LNCaP clone FGC (cell line): Measurements from ENCODE around the gene TAX1BP1.

Source experiments
- DNase-seq: peaks from one replicate; pipeline ENCODE4 v3.0.0-alpha.2; 2011; ENCODE audit warnings: low read depth
- H3K4me3 ChIP-seq: 2 replicates; pipeline ENCODE4 v1.5.1; 2011; ENCODE audit warnings: mild to moderate bottlenecking, low read depth, low read length, control low read depth
- TF ChIP-seq, protein P1 (sequence below): IDR thresholded peaks from 2 replicates; pipeline ENCODE4 v1.5.1; 2012; ENCODE audit warnings: mild to moderate bottlenecking; ENCODE audit not compliant: control insufficient read depth, insufficient read depth; ENCODE audit errors: extremely low read depth

TAX1BP1 gene

DNA sequence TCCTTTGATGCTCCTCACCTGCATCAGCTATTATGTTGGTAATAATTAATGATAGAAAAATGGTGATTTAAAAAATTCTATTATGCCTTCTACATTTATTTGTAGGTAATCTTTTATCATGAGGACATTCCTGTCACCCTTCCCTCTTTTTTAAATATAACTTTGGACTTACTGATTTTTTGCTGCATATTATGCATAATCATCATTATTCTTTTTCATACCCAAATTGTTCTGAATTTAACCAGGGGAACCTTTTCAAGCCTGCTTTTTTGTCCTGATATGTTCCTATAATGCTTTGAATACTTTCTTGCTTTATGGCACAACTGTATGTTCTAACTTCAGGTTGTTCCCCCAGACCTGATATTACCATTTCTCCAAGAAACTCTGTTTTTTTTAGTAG is 48.5 kb downstream of the TAX1BP1 start:
- H3K4me3 ChIP-seq = no peak overlapping the region
- no peak for DNase-seq
- TF ChIP-seq, protein P1, sequence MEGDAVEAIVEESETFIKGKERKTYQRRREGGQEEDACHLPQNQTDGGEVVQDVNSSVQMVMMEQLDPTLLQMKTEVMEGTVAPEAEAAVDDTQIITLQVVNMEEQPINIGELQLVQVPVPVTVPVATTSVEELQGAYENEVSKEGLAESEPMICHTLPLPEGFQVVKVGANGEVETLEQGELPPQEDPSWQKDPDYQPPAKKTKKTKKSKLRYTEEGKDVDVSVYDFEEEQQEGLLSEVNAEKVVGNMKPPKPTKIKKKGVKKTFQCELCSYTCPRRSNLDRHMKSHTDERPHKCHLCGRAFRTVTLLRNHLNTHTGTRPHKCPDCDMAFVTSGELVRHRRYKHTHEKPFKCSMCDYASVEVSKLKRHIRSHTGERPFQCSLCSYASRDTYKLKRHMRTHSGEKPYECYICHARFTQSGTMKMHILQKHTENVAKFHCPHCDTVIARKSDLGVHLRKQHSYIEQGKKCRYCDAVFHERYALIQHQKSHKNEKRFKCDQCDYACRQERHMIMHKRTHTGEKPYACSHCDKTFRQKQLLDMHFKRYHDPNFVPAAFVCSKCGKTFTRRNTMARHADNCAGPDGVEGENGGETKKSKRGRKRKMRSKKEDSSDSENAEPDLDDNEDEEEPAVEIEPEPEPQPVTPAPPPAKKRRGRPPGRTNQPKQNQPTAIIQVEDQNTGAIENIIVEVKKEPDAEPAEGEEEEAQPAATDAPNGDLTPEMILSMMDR = no peak

DNA sequence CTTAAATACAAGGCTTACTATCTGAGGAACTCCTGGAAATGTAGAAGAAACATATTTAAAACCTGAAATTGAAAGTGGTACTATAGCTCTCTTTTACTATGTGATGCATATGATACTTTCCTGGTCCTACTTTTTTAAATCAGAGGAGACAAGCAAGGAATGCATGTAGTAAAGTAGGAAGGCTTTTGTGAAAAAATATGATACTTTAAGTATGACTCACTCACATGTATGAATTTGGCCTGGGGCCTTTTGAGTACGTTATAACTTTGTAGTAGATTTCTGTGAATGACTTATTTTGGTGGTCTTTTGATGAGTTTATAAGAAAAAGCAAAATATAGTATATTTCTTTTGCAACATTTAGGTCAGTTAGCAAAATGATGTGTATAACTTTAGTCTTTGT is 53.8 kb downstream of the TAX1BP1 start:
- no peak overlapping the region for H3K4me3 ChIP-seq
- no peak for DNase-seq
- TF ChIP-seq, protein P1 = no peak

DNA sequence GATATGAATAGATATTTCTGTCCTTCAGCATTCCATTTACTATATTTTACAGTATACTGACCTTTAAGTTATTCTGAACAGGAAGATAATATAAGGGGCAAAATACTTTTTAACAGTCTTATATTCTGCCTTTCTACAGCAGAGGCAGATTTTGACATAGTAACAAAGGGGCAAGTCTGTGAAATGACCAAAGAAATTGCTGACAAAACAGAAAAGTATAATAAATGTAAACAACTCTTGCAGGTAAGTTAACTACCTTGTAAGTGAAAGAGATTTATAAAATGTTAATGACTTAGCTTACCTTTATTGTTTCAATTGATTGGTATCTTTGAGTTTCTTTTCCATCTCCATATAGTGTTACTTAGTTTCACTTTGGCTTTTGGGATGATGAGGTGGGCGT is 56.0 kb downstream of the TAX1BP1 start:
- no peak overlapping the region for H3K4me3 ChIP-seq
- TF ChIP-seq, protein P1 = no peak
- DNase-seq = no peak

DNA sequence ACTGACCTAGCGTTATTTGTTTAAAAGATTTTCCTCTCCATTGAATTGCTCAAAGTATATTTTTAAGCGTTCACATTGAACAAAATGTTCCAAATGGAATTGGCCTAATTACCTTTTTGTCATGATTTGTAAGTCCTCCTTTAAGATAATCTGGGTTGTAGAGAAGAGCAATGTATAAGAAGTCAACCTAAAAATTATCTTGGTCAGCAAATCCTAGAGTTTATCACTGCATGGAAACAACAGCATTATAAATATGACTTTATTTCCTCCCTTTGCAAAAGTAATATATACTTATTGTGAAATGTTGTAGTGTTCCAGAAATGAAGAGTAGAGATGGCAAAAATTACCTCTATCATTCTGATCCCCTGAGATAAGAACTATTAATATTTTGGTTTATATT is 59.2 kb downstream of the TAX1BP1 start:
- TF ChIP-seq, protein P1 = no peak
- H3K4me3 ChIP-seq = no peak overlapping the region
- DNase-seq = no peak

DNA sequence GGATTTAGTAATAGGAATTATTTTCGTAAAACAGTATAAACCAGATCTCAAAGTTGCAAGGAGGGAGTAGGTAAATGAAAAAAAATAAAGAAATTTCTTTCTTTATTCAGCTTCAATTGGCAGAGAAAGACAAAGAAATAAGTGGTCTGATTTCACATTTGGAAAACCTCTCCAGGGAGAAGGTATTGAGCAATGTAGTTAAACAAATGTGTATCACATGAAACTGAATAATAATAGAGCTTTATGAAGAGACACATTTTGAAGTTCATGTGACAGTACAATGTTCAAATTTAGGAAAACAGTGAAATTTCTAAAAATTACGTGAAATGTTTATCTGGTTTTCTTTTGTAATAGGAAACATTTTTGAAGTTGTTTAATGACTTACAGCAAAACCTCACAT is 63.0 kb downstream of the TAX1BP1 start:
- H3K4me3 ChIP-seq = no peak overlapping the region
- DNase-seq = no peak
- TF ChIP-seq, protein P1 = no peak

DNA sequence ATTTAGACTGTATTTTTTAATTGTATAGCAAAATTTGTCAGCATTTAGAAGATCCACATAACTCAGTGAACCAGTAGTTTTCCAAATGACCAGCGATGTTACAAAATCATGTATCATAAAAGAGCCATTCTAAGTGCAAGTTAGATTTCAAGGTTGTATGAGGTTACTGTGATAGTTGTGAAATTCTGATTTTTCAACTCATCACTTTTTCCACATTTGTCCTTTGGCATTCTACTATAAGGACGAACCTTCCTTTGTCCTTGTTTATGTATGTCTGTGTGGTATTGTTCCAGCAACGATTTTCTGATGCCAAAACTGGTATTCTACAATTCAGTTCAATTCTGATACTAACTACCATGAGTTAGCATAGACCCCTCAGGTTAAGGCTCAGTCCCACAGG is 64.2 kb downstream of the TAX1BP1 start:
- no peak for DNase-seq
- TF ChIP-seq, protein P1 = no peak
- H3K4me3 ChIP-seq = no peak overlapping the region

DNA sequence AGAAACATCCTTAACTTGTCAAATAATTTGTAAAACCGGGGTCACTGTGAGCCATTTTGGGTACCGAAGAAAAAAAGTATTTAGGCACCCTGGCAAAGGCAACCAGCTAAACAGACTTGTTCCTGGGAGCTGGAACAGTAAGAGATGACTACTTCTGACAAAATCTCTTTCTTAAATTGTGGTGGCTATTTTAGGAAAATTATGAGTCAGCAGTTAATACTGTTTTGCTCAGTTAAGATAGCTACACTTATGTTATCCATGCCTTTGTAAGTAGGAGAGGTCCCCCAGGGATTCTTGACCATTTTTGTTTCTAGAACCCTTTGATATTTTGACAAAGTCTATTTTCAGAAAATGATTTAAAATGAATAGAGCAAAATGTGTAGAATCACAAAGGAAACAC is 68.7 kb downstream of the TAX1BP1 start:
- TF ChIP-seq, protein P1 = no peak
- no peak for DNase-seq

More for the DNA sequence above, 68.7 kb downstream of the TAX1BP1 start:
- no peak overlapping the region for H3K4me3 ChIP-seq
